Subcutaneous adipose tissue (tissue), 4 donors: ENCODE data around the gene CDC73. TPM values are rescaled to one million over a fixed set of nuclear protein-coding genes. Genes with fewer than 3 reads are reported as not detected.

Experiments
- total RNA-seq, 4 donors: library from RNA; depleted of rRNA; stranded (reverse); fragments of >200 nt; gene quantifications; one replicate each; pipeline ENCODE4 v1.1.0, GENCODE V29; 2016
- TF ChIP-seq, protein P1 (sequence below): fragments of 450-650 bp; IDR thresholded peaks from one replicate; pipeline ENCODE4 v1.5.1; 2016; ENCODE audit warnings: low read depth, mild to moderate bottlenecking, control low read depth, antibody characterized with exemption, moderate library complexity

CDC73 gene
- total RNA-seq, 4 donors from 2014 or later, result 35.2 to 74.8 (median 41.8) TPM

DNA sequence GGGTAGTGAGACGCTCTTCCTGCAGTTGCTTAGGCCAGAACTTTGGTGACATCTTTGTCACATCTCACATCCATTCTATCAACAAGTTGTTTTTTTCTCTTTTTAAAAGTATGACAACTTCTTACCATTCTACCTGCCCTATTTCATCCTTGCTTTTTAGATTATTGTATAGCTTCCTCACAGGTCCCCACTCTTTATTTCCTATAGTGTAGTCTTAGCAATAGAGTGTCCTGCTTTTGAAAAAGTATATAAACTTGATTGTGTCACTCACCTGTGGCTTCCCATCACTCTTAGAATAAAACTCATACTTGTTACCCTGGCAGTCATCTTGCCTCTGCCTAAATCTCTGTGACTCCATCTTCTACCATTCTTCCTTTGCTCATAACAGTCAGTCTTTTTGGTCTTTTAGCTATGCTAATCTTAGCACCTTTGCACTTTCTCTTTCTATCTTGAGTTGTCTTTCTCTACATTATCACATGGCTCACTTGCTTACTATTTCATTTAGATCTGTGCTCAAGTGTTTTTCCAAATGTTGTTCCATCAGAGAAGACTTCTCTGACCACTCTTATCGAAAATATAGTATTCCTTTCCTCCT, 9.5 kb downstream of the CDC73 start:
- TF ChIP-seq, protein P1, sequence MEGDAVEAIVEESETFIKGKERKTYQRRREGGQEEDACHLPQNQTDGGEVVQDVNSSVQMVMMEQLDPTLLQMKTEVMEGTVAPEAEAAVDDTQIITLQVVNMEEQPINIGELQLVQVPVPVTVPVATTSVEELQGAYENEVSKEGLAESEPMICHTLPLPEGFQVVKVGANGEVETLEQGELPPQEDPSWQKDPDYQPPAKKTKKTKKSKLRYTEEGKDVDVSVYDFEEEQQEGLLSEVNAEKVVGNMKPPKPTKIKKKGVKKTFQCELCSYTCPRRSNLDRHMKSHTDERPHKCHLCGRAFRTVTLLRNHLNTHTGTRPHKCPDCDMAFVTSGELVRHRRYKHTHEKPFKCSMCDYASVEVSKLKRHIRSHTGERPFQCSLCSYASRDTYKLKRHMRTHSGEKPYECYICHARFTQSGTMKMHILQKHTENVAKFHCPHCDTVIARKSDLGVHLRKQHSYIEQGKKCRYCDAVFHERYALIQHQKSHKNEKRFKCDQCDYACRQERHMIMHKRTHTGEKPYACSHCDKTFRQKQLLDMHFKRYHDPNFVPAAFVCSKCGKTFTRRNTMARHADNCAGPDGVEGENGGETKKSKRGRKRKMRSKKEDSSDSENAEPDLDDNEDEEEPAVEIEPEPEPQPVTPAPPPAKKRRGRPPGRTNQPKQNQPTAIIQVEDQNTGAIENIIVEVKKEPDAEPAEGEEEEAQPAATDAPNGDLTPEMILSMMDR, result no peak

DNA sequence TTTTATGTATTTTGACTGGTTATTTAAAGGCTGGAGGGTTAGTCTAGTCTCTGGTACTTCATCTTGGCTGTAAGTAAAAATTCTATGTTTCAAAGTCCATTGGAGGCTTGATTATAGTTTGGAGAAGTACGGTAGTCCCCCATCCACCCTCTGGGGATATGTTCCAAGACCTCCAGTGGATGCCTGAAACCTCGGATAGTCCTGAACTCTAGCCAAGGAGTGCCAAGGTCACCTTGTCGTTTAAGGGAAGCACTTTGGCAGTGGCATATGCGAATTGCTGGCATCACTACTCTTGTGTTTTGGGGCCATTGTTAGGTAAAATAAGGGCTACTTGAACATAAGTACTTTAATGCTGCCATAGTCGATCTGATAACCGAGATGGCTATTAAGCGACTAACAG, 18.4 kb downstream of the CDC73 start:
- TF ChIP-seq, protein P1, result no peak

- TF ChIP-seq, protein P1, result no peak
These were observed 20.0 kb downstream of the CDC73 start for GRCh38 chr1:193141804-193142203.

GRCh38 chr1:193142409-193142808, 20.6 kb downstream of the CDC73 start:
- TF ChIP-seq, protein P1, result no peak

DNA sequence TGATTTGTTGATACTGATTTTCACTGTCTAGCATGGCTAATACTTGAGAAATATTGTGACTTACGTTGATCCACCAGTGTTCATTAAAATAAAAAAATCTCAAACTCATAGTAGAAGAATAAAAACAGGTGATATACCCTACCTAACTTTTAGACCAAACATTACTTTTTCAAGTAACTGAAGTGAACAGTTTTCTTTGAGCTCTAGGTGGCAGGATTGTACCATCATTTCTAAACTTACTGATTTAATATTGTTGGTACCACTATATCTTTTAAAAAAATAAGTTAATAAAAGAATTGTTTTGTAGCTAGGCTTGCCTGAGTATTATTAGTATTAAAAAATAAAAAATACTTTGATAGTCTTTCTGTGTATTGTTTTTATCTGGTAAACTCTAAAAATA, 21.5 kb downstream of the CDC73 start:
- TF ChIP-seq, protein P1, result no peak

- TF ChIP-seq, protein P1, result no peak
These were observed 22.6 kb downstream of the CDC73 start for GRCh38 chr1:193144361-193144938.

- TF ChIP-seq, protein P1, result no peak
These were observed 23.2 kb downstream of the CDC73 start for GRCh38 chr1:193144999-193145398.
